Suprapubic skin (tissue), 4 donors: ENCODE data around the gene SLC22A31. TPM values are rescaled to one million over a fixed set of nuclear protein-coding genes. Genes with fewer than 3 reads are reported as not detected.
"Not testable (repeated sequence)": the region's sequence is repeated elsewhere in the genome, so short reads cannot be mapped to it uniquely, and the experiment has no call there.

Experiments
- DNase-seq, 2 donors: peaks; one replicate each; pipeline ENCODE4 v3.0.0-alpha.2; 2019; ENCODE audit warnings: low spot score in 2 of 2
- H3K27ac ChIP-seq: fragments of 200-600 bp; sonication (generic); one replicate; pipeline ENCODE4 v1.5.1; 2019
- H3K27me3 ChIP-seq: fragments of 200-600 bp; sonication (generic); one replicate; pipeline ENCODE4 v1.5.1; 2019
- H3K36me3 ChIP-seq: fragments of 200-600 bp; sonication (generic); one replicate; pipeline ENCODE4 v1.5.1; 2019
- H3K4me1 ChIP-seq: fragments of 200-600 bp; sonication (generic); one replicate; pipeline ENCODE4 v1.5.1; 2019
- H3K4me3 ChIP-seq: fragments of 200-600 bp; sonication (generic); one replicate; pipeline ENCODE4 v1.5.1; 2019; ENCODE audit warnings: mild to moderate bottlenecking
- H3K9me3 ChIP-seq: fragments of 200-600 bp; sonication (generic); one replicate; pipeline ENCODE4 v1.5.1; 2019
- CTCF ChIP-seq, 2 donors: fragments of 200-600 bp in 1 of 2; fragments of 450-650 bp in 1 of 2; sonication (generic) in 1 of 2; IDR thresholded peaks; one replicate each; pipeline ENCODE4 v1.5.1; 2016 to 2019; ENCODE audit warnings: antibody characterized with exemption in 2 of 2, mild to moderate bottlenecking in 1 of 2, moderate library complexity in 1 of 2
- EP300 ChIP-seq: sonication (generic); formaldehyde crosslinking; IDR thresholded peaks from one replicate; pipeline ENCODE4 v1.6.1; 2017; ENCODE audit warnings: antibody characterized with exemption
- POLR2A ChIP-seq, 2 donors: fragments of 450-650 bp; IDR thresholded peaks; one replicate each; pipeline ENCODE4 v1.6.1; 2017; ENCODE audit warnings: antibody characterized with exemption in 2 of 2, mild to moderate bottlenecking in 2 of 2, moderate library complexity in 2 of 2
- POLR2AphosphoS5 ChIP-seq, 3 donors: sonication (generic); formaldehyde crosslinking; IDR thresholded peaks; one replicate each; pipeline ENCODE4 v1.6.1; 2017; ENCODE audit warnings: antibody characterized with exemption in 3 of 3
- WGBS: methylation state at CpG from one replicate; pipeline ENCODE4 v1.1.5; 2018; 5-methylcytosine and 5-hydroxymethylcytosine counted together
- total RNA-seq, 4 donors: library from RNA; depleted of rRNA; stranded (reverse); fragments of >200 nt; gene quantifications; one replicate each; pipeline ENCODE4 v1.1.0, GENCODE V29; 2016

The SLC22A31 gene
- total RNA-seq, 4 donors from 2014 or later = 0.72 to 6.6 (median 4.7) TPM

- no CpG with 5 or more reads among the region's 19 CpGs for WGBS
- TF ChIP-seq CTCF (IDR thresholded peaks at IDR 0.05) = no peak
- no peak for TF ChIP-seq POLR2AphosphoS5 (IDR thresholded peaks at IDR 0.05)
- TF ChIP-seq EP300 = no peak
- TF ChIP-seq POLR2A (IDR thresholded peaks at IDR 0.05) = no peak
- H3K27ac ChIP-seq = no peak overlapping the region
- H3K36me3 ChIP-seq = no peaks in the 10 kb centered on the region
- peak in 1 of 2 donors; percentile 65 for DNase-seq
- H3K4me3 ChIP-seq = peak overlapping the region; percentile 46
- peaks cover 15% of the 10 kb centered on the region for H3K27me3 ChIP-seq
- peaks cover 22% of the 10 kb centered on the region for H3K4me1 ChIP-seq
- H3K9me3 ChIP-seq = no peaks in the 10 kb centered on the region
Observed at GRCh38 chr16:89191901-89192185, 8.5 kb downstream of the SLC22A31 start.

GRCh38 chr16:89191033-89191900 is 9.1 kb downstream of the SLC22A31 start:
- WGBS = 79% methylated on average over 3 of the region's 44 CpGs
- Histone ChIP-seq H3K9me3 (no peaks in the 10 kb centered on the region), H3K4me1 (peaks cover 22% of the 10 kb centered on the region), H3K36me3 (no peaks in the 10 kb centered on the region), H3K27ac (no peak overlapping the region), H3K27me3 (peaks cover 15% of the 10 kb centered on the region), H3K4me3 (peak overlapping the region; percentile 46)
- no peak for DNase-seq
- no peak for TF ChIP-seq POLR2AphosphoS5 (IDR thresholded peaks at IDR 0.05)
- no peak for TF ChIP-seq EP300
- no peak for TF ChIP-seq CTCF (IDR thresholded peaks at IDR 0.05)
- no peak for TF ChIP-seq POLR2A (IDR thresholded peaks at IDR 0.05)

- no peak for DNase-seq
- H3K27me3 ChIP-seq = peaks cover 15% of the 10 kb centered on the region
- H3K9me3 ChIP-seq = no peaks in the 10 kb centered on the region
- TF ChIP-seq POLR2A (IDR thresholded peaks at IDR 0.05) = no peak
- no peak for TF ChIP-seq CTCF (IDR thresholded peaks at IDR 0.05)
- no peak for TF ChIP-seq POLR2AphosphoS5 (IDR thresholded peaks at IDR 0.05)
- no peak for TF ChIP-seq EP300
- 59% methylated on average over 9 of the region's 28 CpGs for WGBS
- no peaks in the 10 kb centered on the region for H3K36me3 ChIP-seq
- H3K27ac ChIP-seq = no peak overlapping the region
- H3K4me3 ChIP-seq = no peak overlapping the region
- H3K4me1 ChIP-seq = peaks cover 22% of the 10 kb centered on the region
Observed at GRCh38 chr16:89190150-89190958, 10.0 kb downstream of the SLC22A31 start.

- Histone ChIP-seq H3K27me3 (peaks cover 15% of the 10 kb centered on the region), H3K27ac (no peak overlapping the region), H3K4me1 (peaks cover 22% of the 10 kb centered on the region), H3K9me3 (no peaks in the 10 kb centered on the region), H3K36me3 (no peaks in the 10 kb centered on the region), H3K4me3 (no peak overlapping the region)
- TF ChIP-seq POLR2AphosphoS5 (IDR thresholded peaks at IDR 0.05) (no peak), EP300 (no peak), POLR2A (IDR thresholded peaks at IDR 0.05) (no peak), CTCF (IDR thresholded peaks at IDR 0.05) (no peak)
- WGBS = 50% methylated on average over 13 of the region's 14 CpGs
- DNase-seq = no peak
Observed at GRCh38 chr16:89189358-89190025, 10.8 kb downstream of the SLC22A31 start.

GRCh38 chr16:89188471-89189357 is 11.6 kb downstream of the SLC22A31 start:
- peaks cover 20% of the 10 kb centered on the region for H3K27me3 ChIP-seq
- DNase-seq, H3K27ac ChIP-seq, H3K36me3 ChIP-seq, H3K4me3 ChIP-seq, H3K9me3 ChIP-seq: not testable (repeated sequence)
- peaks cover 21% of the 10 kb centered on the region for H3K4me1 ChIP-seq
- 90% methylated on average over 14 of the region's 25 CpGs for WGBS
